ENCODE measurements around the gene EIF2A.
"Not testable (repeated sequence)": the region's sequence is repeated elsewhere in the genome, so short reads cannot be mapped to it uniquely, and the experiment has no call there.

Gene EIF2A

DNA sequence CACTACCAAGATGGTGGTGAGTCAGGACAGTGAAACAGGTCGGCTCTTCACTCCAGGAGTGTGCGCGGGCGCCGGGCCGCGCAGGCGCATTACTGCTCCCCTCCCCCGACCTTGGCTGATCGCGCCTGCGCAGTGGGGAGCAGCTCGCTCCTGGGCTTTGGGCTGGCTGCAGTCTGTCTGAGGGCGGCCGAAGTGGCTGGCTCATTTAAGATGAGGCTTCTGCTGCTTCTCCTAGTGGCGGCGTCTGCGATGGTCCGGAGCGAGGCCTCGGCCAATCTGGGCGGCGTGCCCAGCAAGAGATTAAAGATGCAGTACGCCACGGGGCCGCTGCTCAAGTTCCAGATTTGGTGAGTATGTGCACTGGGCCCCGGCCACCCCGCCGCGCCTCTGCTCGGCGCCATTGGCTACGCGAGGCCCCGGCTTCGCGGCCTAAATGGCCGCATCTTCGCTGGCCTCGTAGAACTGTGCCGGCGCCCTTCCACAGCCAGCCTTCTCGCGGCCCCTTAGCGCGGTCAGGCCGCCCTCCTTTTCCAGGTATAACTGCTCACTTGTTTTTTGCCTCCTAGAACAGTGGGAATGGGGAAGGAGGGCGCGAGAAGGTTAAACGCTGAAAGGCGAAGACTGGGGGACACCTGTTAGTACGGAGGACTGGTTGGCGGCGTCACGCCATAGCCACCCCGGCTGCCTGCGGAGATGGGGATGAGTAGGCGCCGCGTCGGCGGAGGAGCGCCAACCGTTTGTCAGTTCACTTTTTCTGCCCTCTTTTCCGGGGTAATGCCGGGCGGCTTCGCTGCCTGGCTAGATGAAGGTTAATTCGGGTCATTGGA lies 56.8 kb downstream of the EIF2A start, which contains the start of gene SELENOT:
Gene SELENOT (plus strand): TSS at position 169 of the 827 bp plus-strand sequence. CDS start 42 bp downstream, at position 211.
- DNase-seq, result peak; percentile 98

DNA sequence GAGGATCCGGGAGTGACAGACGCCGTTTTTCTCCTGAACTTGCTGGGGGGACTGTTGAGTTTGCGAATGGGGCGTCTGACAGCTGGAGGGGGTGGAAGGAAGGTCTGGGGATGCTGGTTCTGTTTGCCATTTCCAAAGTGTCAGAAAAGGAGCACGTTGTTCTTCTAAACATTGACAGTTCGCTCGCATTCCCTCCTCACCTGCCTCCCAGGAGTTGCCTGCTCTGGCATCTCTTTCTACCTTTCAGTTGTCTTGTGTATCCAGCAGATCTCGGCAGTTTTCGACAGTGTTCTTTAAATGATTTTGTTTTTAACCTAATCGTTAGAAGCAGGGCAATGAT lies 57.4 kb downstream of the EIF2A start:
- no peak for DNase-seq

DNA sequence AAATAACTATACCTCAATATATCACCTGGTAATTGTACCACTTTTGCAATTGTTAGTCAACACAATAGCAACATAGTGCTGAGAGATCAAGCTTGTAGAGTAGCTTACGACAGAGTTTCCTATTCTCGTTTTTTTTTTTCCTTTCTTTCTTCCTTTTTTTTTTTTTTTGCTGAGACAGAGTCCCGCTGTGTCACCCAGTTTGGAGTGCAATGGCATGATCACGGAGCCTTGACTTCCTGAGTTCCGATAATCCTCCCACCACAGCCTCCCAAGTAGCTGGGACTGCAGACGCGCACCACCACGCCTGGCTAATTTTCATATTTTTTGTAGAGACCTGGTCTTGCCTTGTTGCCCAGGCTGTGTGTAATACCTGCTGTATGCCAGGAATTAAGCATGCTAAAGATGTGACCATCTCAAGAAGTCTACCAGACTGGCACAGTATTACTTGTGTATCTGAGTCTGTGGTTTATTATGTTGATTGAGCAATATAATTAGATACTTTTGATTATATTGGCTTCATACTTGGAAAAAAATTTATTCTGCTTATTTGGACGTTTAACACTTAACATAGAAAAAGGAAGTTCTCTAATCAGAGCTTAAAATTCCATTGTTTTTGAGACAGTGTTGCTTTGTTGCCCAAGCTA lies 59.5 kb downstream of the EIF2A start:
- peak; percentile 65 for DNase-seq

DNA sequence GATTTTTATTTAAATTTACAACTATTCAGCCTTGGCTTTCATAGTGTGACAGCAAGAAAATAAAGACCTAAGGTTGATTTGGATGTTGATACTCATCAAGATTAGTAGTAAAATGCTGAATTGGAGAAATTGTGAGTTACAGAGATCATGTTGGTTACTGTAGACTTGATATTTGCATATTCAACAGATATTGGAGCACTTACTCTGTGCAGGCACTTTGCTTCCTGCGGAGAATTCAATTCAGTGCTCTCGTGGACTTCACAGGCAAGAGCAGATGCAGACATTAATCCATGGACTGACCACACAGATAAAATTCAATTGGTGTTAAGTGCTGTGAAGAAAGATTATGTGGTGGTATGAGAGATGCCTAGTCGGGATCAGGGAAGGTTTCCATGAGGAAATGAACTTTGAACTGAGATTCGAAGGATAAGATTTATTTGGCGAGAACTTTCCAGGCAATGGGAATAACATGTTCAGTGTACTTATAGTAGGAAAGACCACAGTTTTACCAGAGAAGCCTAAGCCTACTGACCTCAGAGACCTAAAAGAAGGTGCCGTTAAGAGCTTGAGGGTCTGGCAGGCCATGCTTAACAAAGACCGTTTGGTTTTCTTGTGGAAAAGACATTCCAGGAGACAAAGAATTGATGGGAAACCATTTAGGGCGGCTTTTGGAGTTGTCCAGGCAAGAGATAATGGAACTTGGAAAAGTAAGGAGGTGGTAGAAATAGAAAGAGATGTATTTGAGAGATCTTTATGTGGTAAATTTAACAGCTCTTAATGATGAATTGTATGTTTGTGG lies 60.9 kb downstream of the EIF2A start:
- DNase-seq, result no peak

DNA sequence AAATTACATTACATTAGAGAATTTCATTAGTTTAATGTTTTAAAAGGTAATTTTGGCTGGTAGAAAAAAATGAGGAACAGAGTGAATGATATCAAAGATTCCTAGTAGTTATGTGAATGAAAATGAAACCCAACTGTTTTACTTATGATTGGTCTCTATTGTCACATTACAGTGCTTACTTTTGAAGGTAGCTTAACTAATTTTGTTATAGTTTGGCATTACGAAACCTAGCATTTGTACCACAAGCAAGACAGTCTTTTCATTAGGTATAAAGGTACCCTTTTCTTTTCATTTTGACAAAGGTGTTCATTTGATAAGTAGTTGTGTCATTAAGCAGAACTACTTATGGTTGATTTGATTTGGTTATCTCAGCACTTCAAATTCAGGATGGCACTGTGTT lies 63.4 kb downstream of the EIF2A start:
- DNase-seq, result no peak

DNA sequence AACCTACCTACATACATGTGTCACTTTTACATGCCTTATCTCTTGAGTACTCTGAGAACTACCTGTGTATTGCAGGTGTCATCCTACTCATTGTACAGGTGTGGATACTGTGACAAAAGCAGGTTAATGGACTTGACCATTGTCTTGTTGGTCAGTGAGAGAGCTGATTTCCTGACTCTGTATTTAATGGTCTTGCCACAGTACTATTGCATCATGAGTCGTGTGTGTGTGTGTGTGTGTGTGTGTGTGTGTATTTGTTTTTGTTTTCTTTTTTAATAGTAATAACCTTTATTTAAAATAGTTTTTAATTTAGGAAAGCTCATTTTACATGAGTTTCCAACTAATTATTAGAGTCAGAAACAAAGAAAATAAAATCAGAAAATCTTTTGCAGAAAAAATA lies 64.2 kb downstream of the EIF2A start:
- DNase-seq, result no peak

DNA sequence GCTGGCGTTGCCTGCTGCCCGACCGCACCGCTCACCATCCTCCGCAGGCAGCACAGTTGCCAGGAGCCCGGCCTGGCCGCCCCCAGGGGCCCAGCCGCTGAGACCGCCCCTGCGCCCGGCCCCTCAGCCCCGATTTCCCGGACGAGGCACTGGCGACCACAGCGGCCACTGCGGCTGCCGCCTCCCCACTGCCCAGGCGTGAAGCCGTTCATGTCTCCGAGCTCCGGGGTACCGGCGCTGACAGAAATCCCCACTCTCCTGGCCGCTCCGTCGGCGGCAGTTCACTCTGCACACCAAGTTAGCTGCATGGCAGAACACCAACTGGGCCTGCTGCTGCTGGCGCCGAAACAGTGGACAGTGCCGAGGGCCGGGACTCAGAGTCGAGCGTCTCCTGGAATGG lies 65.1 kb downstream of the EIF2A start:
- DNase-seq, result no peak

DNA sequence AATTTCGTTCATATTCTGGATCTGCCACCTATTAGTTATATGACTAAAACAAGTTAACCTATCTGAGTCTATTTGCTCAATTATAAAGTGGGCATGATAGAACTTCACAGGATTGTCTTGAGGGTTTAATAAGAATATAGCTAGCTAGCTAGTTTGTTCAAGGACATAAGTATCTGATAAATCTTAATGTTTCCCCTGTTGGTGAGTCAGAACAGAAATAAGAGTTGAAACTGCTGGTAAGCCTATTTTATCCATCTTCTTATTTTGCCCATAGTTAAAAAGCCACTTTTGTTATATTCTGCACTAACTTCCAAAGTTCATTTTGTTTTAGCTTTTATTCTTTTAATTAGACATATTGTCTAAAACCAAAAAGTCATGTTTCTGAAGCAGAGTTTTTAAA lies 65.9 kb downstream of the EIF2A start:
- no peak for DNase-seq

DNA sequence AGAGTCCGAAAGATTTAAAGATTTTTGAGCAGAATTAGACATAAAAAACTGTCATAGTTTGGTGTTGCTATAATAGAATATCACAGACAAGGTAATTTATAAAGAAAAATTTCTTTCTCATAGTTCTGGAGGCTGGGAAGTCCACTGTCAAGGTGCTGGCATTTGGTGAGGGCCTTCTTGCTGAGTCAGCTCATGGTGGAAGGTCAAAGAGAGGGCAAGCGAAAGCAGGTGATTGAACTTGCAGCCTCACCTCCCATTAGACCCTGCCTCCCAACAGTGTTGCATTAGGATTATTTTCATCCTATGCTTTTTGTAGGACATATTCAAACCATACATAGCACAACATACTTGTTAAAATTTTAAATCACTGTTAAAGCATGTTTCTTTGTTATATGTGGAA lies 66.4 kb downstream of the EIF2A start:
- DNase-seq, result no peak

DNA sequence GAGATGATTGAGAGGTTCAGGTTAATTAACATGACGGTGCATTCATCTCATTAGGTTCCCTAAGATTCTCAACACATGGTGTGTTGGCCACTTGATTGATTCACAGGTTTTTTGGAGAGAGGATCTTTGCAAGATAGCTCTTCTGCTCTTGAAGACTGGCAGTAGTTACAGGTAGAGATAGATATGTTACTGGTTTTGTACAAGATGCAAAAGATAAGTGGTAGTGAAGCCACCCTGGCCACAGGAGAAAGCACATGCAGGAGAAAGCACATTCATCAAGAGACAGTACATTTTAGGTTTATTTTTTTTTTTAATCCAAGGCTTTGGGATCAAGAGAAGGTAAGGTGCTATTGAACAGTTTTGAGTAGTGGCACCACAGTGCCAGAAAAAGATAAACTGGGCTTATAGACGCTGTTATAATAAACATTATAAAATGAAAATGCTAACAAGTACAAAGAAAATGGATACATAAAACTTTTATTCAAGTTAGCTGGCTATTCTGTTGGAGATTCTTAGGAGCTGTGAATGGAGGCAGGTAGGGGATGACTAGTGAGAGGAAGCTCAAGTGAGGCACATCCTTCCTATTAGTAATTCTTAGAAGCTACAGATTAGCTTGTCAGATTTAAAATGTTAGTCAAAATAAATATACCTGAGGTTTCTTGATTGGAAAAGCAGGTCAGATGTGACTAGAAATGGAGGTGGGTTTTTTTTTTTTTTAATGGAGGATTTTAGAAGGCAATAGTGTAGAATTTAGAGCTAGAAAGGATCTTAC lies 67.3 kb downstream of the EIF2A start:
- DNase-seq, result no peak

DNA sequence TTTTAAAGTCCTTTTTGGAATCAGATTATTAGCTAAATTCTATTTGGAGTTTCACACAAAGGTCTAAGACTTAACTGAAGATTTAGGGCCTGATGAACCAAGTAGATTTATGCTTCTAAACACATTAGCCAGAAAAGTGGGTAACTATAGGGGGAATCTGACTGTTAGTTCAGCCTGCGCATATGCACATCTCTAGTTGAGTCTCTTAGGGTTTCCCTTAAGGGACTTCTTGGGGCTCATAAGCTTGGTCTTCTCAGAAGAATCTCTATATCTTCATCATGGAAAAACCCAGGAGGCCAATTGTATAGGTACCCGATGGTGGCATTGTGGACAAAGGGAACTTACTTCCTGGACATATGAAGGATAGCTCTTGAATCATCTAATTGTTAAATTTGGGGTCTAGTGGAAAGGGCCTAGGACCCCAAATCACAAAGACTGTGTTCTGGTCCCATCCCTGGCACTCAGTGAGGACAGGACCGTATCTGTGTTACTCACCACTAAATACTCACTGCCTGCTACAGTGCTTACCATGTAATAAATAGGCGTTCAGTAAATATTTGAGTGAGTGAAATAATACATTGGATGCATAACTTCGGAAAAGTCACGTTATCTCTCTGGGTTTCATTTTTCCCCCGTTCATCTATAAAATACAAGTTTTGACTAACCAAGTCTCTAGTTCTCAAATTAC lies 73.6 kb downstream of the EIF2A start:
- DNase-seq, result no peak

DNA sequence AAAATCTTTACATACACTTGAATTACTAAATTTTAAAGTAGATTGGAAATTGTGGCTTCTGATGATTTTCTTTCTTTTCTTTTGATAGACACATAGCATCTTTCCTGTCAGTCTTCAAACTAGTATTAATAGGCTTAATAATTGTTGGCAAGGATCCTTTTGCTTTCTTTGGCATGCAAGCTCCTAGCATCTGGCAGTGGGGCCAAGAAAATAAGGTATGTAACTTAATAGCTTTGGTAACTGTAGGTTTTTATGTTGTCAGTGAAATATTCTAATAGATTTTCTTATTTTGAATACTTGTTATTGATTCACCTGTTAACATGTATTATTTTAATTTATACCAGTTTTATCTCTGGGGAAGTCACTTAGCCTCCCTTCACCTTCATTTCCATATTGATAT lies 76.4 kb downstream of the EIF2A start:
- DNase-seq, result not testable (repeated sequence)

DNA sequence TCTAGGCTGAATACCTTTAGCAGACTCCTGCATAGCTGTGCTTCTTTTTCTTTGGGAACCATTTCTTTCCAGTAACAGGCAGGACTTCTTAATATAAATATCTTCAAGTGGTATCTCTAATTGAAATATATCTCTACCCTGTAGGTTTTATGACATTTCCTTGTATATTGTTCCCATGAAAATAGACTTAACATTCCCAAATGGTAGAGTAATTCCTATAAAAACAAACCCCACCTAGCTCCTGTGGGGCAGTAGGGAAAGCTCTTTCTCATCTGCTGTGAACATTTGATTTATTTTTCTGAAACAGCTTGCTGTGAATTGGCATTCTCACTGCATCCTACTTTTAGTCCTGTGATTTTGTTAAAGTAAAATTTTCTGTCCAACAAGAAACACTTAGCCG lies 77.4 kb downstream of the EIF2A start:
- DNase-seq, result no peak

DNA sequence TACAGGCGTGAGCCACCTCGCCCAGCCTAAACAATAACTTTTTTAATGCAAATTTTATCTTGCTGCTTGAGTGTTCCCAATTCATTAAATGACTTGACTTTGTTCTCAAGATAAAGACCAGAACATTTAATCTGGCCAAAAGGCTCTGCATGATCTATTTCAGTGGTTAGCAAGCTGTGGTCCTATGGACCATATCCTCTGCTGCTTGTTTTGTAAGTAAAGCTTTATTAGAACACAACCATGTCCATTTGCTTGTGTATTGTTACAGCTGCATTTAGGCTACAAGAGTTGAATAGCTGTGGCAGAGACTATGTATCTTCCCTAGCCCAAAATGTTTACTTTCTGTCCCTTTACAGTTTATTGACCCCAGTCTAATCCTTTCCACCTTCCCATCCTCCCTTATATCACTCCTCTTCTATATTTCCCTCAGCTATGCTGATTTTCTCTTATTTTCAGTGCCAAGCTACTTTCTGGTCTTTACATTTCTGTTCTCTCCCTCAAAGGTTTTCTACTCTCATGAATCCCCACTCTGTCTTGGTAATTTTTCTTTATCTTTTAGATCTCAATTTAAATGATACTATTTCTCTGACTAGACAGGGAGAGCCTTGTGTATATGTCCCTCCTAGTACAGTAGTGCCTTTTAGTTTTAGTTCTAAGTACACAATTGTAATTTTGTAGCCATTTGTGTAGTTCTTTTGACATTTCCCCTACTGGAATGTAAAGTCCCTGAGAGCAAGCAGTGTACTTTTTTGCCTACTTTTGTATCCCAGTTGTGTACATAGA lies 79.8 kb downstream of the EIF2A start:
- no peak for DNase-seq

DNA sequence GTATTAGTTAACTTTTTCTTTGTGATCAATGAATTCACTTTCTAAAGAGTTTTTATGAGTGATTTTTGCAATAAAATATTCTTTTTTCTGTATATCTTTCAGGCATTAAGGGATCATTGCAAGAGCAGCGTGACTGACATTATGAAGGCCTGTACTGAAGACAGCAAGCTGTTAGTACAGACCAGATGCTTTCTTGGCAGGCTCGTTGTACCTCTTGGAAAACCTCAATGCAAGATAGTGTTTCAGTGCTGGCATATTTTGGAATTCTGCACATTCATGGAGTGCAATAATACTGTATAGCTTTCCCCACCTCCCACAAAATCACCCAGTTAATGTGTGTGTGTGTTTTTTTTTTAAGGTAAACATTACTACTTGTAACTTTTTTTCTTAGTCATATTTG lies 81.0 kb downstream of the EIF2A start:
- no peak for DNase-seq

DNA sequence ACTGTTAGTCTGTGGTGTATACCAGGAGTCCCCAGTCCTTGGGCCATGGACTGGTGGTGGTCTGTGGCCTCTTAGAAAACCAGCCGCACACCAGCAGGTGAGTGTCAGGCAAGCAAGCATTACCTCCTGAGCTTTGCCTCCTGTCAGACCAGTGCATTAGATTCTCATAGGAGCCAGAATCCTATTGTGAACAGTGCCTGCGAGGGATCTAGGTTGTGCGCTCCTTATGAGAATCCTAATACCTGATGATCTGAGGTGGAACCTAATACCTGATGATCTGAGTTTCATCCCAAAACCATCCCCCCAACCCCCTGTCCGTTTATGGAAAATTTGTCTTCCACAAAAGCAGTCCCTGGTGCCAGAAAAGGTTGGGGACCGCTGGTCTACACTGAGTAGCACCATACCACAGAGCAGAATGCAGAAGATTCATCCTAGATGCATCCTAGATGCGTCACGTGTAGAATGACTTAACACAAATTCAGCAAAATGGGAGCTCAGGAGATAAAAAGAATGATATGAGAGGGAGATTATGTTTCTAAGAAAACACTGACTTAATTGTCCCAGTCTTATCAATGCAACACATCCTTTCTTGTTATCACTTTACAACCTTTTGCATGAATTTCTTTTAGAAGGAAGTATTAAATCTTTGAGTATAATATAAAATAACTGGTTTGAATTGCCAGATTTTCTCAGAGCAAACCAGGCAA lies 85.1 kb downstream of the EIF2A start:
- no peak for DNase-seq

DNA sequence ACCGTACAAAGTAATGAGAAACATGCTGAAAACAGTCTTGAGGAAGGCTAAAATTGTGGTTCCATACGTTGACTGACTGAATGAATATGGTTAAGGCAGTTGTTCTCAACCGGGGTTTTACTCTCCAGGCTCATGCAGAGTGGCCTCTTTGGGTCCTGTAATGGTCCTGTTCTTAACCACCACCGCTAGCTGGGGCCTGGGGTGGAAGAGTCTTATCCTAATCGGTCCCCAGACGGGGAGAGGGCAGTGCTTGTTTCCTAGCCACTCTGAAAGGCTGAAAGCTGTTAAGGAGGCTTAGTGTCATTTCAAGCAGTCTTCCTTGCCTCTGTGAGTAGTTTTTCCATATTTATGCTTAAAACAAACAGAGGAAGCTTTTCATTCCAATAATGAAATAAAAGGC lies 88.5 kb downstream of the EIF2A start:
- DNase-seq, result no peak

DNA sequence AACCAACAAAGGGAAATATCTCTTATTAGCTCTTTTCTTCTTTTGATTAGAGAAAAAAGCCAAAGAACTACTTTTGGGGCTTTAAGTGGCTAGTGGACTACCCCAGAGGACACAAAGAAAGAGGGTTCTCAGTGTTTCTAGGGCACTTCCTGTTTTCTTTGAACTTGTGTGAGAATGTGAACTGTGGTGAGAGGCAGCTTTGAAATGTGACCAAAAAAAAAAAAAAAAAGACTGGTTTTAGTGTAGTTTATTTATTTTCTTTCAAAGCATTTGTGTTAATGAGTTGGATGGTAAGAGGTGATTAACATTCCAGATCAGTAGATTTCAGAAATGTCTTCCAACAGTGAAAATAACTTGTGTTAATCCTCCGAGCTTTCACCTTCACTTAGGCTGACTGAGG lies 88.9 kb downstream of the EIF2A start:
- DNase-seq, result no peak
